ENCODE data around the gene USP8. TPM values are rescaled to one million over a fixed set of nuclear protein-coding genes. Genes with fewer than 3 reads are reported as not detected.
A peak's percentile ranks its signal among the peaks of the same experiment; 100 is the strongest.
"Not testable (repeated sequence)": the region's sequence is repeated elsewhere in the genome, so short reads cannot be mapped to it uniquely, and the experiment has no call there.

The USP8 gene
- polyA plus RNA-seq, 1 donor from 2014 or later, result 60.9 TPM

DNA sequence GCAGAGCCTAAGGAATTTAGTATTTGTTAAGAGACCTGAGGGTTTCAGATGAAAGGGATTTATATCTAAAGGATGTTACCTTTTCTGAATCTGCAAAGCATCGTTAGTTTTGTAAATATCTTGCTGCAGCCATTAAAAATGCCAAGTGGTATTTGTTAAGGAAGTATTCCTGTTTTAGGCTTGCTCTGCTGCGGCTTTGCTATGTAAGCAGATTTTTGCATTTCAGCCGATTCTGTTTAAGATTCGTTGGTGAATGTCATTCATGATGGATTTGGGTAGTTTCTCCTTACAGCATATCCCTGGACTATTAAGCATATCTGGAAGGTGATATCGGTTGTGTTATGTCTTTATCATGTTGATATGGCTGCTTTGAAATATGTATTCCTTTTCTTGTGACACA lies 1.0 kb downstream of the USP8 start:
- H3K27ac Mint-ChIP-seq, result peak overlapping the region in 2 of 3 donors; percentile 96 to 97
- H3K9me3 Mint-ChIP-seq, result no peaks in the 10 kb centered on the region
- H3K36me3 Mint-ChIP-seq, result peaks cover 3% of the 10 kb centered on the region
- H3K4me3 Mint-ChIP-seq, result peak overlapping the region; percentile 97 to 99 (median 98)
- peaks cover 20 to 26% (median 24%) of the 10 kb centered on the region in 3 donors for H3K4me1 Mint-ChIP-seq
- no peaks in the 10 kb centered on the region for H3K27me3 Mint-ChIP-seq

DNA sequence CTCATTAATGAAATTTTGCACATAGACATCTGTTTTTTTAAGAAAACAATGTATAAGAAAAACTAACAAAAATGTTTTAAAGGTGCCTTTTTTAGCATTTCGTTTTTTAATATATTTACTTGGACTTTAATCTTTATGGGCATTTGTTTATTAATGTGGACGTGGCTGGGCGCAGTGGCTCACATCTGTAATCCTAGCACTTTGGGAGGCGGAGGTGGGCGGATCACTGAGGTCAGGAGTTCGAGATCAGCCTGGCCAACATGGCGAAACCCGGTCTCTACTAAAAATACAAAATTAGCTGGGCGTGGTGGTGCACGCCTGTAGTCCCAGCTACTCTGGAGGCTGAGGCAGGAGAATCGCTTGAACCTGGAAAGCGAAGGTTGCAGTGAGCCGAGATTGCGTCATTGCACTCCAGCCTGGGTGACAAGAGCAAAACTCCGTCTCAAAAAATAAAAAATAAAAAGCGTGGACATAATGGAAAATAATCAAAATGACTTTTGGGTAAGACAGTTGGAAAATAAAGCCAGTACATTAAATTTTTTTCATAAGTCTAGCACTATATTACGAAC lies 1.6 kb downstream of the USP8 start:
- not testable (repeated sequence) for H3K9me3 Mint-ChIP-seq, H3K27me3 Mint-ChIP-seq, H3K36me3 Mint-ChIP-seq
- Mint-ChIP-seq H3K4me3 (peak overlapping the region; percentile 97 to 99 (median 98)), H3K4me1 (peaks cover 24 to 26% (median 24%) of the 10 kb centered on the region in 3 donors), H3K27ac (peak overlapping the region in 2 of 3 donors; percentile 58 to 97)

DNA sequence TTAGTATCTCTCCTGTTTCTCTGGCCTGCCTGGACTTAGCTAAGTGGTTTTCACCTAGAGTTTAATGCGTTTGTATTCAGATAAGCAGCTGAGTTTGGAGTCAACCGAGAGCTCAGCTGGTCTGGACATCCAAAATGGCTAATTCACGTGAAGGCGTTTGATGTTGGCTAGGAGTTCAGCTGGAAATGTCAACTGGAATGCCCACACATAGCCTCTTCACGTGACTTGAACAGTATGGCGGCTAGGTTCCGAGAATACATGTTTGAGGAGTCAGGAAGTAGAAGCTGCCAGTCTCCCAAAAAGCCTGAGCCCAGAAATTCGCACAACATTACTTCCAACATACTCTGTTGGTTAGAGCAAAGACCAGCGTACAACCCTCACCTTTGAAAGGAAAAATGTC lies 2.2 kb downstream of the USP8 start:
- Mint-ChIP-seq H3K27me3 (no peaks in the 10 kb centered on the region), H3K4me1 (peaks cover 24 to 29% (median 28%) of the 10 kb centered on the region in 3 donors), H3K9me3 (no peaks in the 10 kb centered on the region), H3K27ac (peak overlapping the region in 2 of 3 donors; percentile 58 to 62), H3K4me3 (peak overlapping the region in 2 of 4 donors; percentile 5 to 77), H3K36me3 (peaks cover 3% of the 10 kb centered on the region)

DNA sequence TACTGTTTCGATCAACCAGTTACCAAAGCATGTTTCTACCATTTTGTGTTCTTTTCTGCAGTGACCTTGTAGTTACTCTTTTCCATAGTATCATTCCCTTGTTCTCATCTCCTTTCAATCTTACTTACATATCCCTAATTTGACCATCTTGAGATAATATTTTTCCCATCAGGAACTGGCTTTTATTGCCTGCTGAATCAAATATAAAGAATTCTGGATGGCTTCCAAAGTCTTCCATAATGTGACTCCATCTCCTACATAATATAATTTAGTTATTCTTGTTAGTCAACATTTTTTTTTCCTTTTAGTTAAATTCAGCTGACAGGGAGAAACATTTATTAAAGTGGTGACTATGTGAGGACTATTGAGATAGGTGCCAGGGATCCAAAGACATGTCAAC lies 7.0 kb downstream of the USP8 start:
- Mint-ChIP-seq H3K27ac (no peak overlapping the region), H3K9me3 (no peaks in the 10 kb centered on the region), H3K27me3 (no peaks in the 10 kb centered on the region), H3K36me3 (peaks cover 5% of the 10 kb centered on the region), H3K4me1 (peaks cover 24 to 44% (median 29%) of the 10 kb centered on the region in 3 donors), H3K4me3 (peak overlapping the region in 1 of 4 donors; percentile 81)

DNA sequence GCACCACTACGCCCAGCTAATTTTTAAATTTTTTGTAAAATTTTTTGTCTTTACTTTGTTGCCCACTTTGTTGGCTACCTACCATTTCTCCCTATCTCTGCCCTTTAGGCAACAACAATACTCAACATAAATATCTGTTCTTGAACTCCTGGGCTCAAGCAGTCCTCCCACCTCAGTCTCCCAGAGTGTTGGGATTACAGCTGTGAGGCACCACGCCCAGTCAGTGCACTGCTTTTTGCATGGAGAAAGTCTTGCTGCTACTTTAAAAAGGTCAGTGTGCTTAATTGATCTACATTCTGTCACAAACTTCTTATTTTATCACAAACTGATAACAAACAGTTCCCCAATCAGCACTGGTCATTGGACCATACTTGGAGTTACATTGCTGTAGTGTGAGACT lies 8.0 kb downstream of the USP8 start:
- peaks cover 5% of the 10 kb centered on the region for H3K36me3 Mint-ChIP-seq
- H3K4me1 Mint-ChIP-seq, result peaks cover 24 to 37% (median 25%) of the 10 kb centered on the region in 3 donors
- no peaks in the 10 kb centered on the region for H3K9me3 Mint-ChIP-seq
- H3K4me3 Mint-ChIP-seq, result no peak overlapping the region
- no peaks in the 10 kb centered on the region for H3K27me3 Mint-ChIP-seq
- H3K27ac Mint-ChIP-seq, result peak overlapping the region in 1 of 3 donors; percentile 22

DNA sequence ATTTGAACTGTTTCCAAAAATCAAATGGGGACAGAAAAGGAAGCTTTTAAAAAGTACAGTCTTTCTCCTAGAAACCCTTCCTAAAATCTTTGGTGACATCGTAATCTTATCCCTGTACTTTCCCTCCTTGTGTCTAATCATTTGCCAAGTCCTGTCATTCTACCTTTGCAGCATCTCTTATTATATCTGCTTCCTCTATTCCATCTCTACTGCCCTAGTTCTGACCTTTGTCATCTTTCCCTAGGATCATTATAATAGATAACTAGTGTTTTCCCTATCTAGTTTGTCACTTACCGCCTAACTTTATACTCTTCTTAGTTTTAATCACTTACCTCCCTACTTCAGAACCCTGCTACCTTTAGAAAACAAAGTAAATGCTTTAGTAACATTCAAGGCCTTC lies 11.6 kb downstream of the USP8 start:
- Mint-ChIP-seq H3K4me3 (no peak overlapping the region), H3K27ac (peak overlapping the region; percentile 6 to 48 (median 9)), H3K27me3 (no peaks in the 10 kb centered on the region), H3K4me1 (peaks cover 16 to 29% (median 24%) of the 10 kb centered on the region in 3 donors), H3K9me3 (no peaks in the 10 kb centered on the region), H3K36me3 (peaks cover 9% of the 10 kb centered on the region)

DNA sequence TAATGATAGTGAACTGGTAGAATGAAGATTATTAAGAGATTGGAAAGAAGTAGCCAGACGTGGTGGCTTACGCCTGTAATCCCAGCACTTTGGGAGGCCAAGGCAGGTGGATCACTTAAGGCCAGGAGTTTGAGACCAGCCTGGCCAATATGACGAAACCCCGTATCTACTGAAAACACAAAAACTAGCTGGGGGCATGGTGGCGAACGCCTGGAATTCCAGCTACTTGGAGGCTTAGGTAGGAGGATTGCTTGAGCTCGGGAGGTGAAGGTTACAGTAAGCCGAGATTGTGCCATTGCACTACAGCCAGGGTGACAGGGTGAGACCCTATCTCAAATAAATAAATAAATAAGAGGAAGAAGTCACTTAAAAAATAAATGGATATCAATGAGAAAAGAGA lies 14.0 kb downstream of the USP8 start:
- Mint-ChIP-seq H3K4me3 (no peak overlapping the region), H3K27ac (no peak overlapping the region), H3K27me3 (no peaks in the 10 kb centered on the region), H3K36me3 (peaks cover 12% of the 10 kb centered on the region), H3K4me1 (peaks cover 14 to 17% (median 15%) of the 10 kb centered on the region in 3 donors), H3K9me3 (no peaks in the 10 kb centered on the region)

DNA sequence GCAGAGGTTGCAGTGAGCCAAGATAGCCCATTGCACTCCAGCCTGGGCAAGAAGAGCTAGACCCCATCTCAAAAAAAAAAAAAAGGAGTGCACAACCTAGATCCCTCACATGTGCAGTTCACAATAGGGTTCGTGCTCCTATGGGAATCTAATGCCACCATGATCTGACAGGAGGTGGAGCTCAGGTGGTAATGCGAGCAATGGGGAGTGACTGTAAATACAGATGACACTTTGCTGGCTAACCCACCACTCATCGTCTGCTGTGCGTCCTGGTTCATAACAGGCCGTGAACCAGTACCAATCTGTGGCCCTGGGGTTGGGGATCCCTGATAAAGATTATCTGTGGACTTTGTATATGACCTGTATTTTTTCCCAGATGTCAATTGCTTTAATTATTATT lies 16.7 kb downstream of the USP8 start:
- no peaks in the 10 kb centered on the region for H3K27me3 Mint-ChIP-seq
- no peak overlapping the region for H3K4me3 Mint-ChIP-seq
- H3K4me1 Mint-ChIP-seq, result peaks cover 16 to 19% (median 17%) of the 10 kb centered on the region in 3 donors
- H3K9me3 Mint-ChIP-seq, result peaks cover 0 to 2% (median 0%) of the 10 kb centered on the region in 3 donors
- peaks cover 14% of the 10 kb centered on the region for H3K36me3 Mint-ChIP-seq
- H3K27ac Mint-ChIP-seq, result peak overlapping the region in 1 of 3 donors; percentile 39

DNA sequence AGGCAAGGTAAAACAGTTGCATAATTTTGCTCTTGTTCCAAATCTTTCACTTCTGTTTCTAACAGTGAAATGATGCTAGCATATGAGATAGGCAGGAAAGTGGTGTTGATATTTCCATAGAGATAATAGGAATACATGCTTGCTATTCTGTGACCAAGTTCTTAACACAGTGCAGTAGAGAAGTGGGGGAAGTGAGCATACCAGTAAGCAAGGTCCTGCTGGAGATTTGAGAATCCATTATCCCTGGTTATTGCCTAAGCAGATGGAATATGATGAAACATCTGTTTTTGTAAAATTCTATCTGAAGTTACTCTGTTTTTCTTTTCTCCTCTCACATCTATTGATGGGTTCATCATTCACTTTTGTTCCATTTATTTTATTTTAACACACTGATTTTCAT lies 28.7 kb downstream of the USP8 start:
- Mint-ChIP-seq H3K4me1 (peaks cover 5 to 26% (median 14%) of the 10 kb centered on the region in 3 donors), H3K27ac (peak overlapping the region; percentile 3 to 62 (median 11)), H3K27me3 (no peaks in the 10 kb centered on the region), H3K4me3 (no peak overlapping the region), H3K9me3 (no peaks in the 10 kb centered on the region), H3K36me3 (peaks cover 12% of the 10 kb centered on the region)

DNA sequence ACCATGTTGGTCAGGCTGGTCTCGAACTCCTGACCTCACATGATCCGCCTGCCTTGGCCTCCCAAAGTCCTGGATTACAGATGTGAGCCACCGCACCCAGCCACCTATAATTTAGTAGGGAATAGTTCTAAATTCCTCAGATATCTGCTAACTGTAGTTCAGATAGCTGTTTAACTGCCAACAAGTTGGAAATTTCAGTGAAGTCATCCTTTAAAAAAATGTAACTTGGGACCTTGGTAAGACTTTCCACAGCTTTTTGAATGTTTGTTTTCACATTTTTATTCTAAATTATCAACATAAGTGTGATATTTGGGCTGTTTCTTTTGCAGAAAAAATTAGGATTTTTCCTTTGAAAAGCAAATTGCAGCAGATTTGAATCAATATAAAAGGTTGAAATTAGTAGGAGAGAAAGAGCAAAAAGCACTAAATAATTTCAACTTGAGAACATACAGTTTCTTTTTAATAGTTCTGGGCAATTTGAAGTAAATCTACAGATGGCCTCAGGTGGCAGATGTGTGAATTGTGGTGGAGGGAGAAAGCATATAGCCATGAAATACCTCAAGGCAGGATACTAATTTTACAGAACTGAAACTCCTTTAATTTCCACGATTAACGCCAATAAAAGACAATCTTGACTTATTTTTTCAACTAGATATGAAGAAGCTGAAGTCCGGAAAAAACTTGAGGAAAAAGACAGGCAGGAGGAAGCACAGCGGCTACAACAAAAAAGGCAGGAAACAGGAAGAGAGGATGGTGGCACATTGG lies 34.3 kb downstream of the USP8 start:
- H3K27ac Mint-ChIP-seq, result peak overlapping the region in 2 of 3 donors; percentile 6 to 31
- H3K27me3 Mint-ChIP-seq, result no peaks in the 10 kb centered on the region
- H3K9me3 Mint-ChIP-seq, result no peaks in the 10 kb centered on the region
- peak overlapping the region in 1 of 4 donors; percentile 63 for H3K4me3 Mint-ChIP-seq
- peaks cover 14% of the 10 kb centered on the region for H3K36me3 Mint-ChIP-seq
- H3K4me1 Mint-ChIP-seq, result peaks cover 6 to 18% (median 8%) of the 10 kb centered on the region in 3 donors

DNA sequence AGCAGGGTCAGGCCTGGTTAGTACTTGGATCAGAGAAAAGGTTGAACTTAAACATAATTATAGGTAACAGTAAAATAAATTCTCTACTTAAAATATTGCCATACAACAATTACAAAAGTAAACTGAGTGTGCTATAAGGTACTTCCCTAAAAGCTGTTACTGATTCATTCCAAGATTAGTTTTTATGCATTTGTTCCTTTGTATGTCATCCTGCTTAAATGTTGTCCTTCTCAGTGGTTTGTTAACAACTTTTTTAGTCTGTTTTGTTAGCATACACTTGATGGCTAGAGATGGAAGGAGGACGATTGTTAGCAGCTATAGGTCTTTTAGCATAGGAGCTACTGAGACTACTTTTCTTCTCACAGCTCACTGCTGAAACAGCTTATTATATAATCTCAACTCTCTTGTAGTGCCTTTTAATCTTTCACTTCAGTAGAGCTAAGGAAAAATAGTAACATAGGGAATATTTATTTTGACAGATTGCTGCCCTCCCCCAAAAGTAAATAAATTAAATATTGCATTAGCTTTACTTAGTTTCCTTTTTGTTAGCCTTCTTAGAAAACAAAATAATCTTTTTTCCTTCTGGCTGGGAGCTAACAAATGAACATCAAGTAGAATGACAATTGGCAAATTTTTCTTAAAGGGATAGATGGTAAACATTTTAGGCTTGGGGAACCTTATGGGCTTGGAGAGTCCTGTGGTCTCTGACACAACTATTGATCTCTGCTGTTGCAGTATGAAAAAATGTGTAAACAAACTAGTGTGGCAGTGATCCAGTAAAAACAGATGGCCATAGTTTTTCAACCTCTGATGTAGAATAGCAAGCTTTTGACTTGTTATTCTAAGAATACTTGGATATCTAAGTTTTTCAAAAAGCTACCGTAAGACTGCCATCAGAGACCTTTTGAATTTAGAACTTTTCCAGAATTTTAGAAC lies 39.5 kb downstream of the USP8 start:
- H3K4me1 Mint-ChIP-seq, result peaks cover 3 to 13% (median 6%) of the 10 kb centered on the region in 3 donors
- H3K4me3 Mint-ChIP-seq, result no peak overlapping the region
- peaks cover 10% of the 10 kb centered on the region for H3K36me3 Mint-ChIP-seq
- H3K9me3 Mint-ChIP-seq, result no peaks in the 10 kb centered on the region
- H3K27ac Mint-ChIP-seq, result peak overlapping the region in 1 of 3 donors; percentile 92
- no peaks in the 10 kb centered on the region for H3K27me3 Mint-ChIP-seq

DNA sequence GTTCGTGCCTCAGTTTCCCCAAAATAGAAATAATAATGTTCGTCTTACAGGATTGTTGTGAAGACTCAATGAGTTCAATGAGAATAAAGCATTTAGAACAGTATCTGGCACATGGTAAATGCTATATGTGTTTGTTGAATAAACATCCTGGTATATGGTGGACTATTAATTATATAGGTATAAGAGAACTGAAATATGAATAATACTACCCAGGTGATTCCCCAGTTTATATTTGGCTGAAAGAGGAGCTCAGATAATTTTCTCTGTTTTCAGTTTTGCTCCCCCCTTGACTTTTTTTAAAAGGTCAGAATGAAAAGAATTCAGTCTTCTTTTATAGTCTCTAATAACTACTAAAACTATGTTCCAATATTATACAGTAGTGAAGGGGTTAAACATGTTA lies 46.9 kb downstream of the USP8 start:
- Mint-ChIP-seq H3K27ac (no peak overlapping the region), H3K27me3 (no peaks in the 10 kb centered on the region), H3K9me3 (no peaks in the 10 kb centered on the region), H3K36me3 (peaks cover 6% of the 10 kb centered on the region), H3K4me3 (no peak overlapping the region), H3K4me1 (no peaks in the 10 kb centered on the region)

DNA sequence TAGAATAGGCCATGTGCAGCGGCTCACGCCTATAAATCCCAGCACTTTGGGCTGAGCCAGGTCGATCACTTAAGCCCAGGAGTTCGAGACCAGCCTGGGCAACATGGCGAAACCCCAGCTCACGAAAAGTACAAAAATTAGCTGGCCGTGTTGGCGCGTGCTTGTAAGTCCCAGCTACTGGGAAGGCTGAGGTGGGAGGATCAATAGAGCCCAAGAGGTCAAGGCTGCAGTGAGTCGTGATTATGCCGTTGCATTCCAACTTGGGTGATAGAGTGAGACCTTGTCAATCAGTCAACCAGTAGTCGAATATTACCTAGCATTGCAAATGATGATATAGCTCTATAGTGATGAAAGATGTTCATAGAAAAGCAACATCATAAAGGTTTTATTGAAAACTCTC lies 51.9 kb downstream of the USP8 start:
- peaks cover 5 to 10% (median 10%) of the 10 kb centered on the region in 3 donors for H3K4me1 Mint-ChIP-seq
- no peaks in the 10 kb centered on the region for H3K27me3 Mint-ChIP-seq
- H3K4me3 Mint-ChIP-seq, result no peak overlapping the region
- peaks cover 12% of the 10 kb centered on the region for H3K36me3 Mint-ChIP-seq
- H3K9me3 Mint-ChIP-seq, result no peaks in the 10 kb centered on the region
- no peak overlapping the region for H3K27ac Mint-ChIP-seq

DNA sequence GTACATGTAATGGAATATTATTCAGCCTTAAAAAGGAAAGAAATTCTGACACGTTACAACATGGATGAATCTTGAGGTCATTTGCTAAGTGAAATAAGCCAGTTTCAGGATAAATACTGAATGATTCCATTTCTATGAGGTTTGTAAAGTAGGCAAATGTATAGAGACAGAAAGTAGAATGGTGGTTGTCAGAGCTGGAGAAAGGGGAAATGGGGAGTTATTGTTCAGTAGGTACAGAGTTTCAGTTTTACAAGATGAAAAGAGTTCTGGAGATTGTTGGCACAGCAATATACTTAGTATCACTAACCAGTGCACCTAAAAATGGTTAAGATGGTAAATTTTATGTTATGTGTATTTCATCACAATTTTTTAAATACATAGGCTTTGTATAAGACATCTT lies 60.6 kb downstream of the USP8 start:
- H3K9me3 Mint-ChIP-seq, result no peaks in the 10 kb centered on the region
- H3K4me3 Mint-ChIP-seq, result peak overlapping the region in 2 of 4 donors; percentile 24 to 64
- H3K36me3 Mint-ChIP-seq, result peaks cover 15% of the 10 kb centered on the region
- H3K27me3 Mint-ChIP-seq, result no peaks in the 10 kb centered on the region
- H3K4me1 Mint-ChIP-seq, result peaks cover 11 to 34% (median 26%) of the 10 kb centered on the region in 3 donors
- peak overlapping the region in 1 of 3 donors; percentile 69 for H3K27ac Mint-ChIP-seq

DNA sequence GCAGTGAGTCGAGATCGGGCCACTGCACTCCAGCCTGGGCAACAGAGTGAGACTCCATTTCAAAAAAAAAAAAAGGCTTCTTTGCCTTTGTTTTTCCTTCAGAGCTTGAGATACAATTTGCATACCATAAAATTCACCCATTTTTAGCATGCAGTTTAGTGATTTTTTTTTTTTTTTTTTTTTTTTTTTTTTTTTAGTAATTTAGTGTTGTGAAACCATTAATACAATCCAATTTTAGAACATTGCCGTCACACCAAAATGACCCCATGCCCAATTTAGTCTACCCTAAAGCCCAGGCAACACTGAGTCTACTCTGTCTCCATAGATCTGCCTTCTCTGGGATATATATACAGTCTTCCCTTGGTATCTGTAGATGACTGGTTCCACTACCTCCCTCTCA lies 61.2 kb downstream of the USP8 start:
- peaks cover 15% of the 10 kb centered on the region for H3K36me3 Mint-ChIP-seq
- H3K27me3 Mint-ChIP-seq, result no peaks in the 10 kb centered on the region
- peak overlapping the region in 1 of 3 donors; percentile 69 for H3K27ac Mint-ChIP-seq
- H3K9me3 Mint-ChIP-seq, result no peaks in the 10 kb centered on the region
- peak overlapping the region in 1 of 4 donors; percentile 64 for H3K4me3 Mint-ChIP-seq
- H3K4me1 Mint-ChIP-seq, result peaks cover 10 to 34% (median 24%) of the 10 kb centered on the region in 3 donors

Measured in IgD-negative memory B cell (primary cell).